Measurements from ENCODE around the gene LYSMD1.
"Not testable (repeated sequence)": the region's sequence is repeated elsewhere in the genome, so short reads cannot be mapped to it uniquely, and the experiment has no call there.

Gene LYSMD1

GRCh38 chr1:151165738-151166504 lies at the start of gene LYSMD1, which contains the start of gene SCNM1:
TSS of gene LYSMD1 (minus strand) at chr1:151165902. CDS start at chr1:151165258, 644 bp downstream.
TSS of gene SCNM1 (plus strand) at chr1:151166144. CDS start at chr1:151166153, 9 bp downstream.
- H3K4me3 ChIP-seq (ENCODE audit: control insufficient read depth, low read depth, low read length): peak within 1 kb of the TSS; percentile 76
- DNase-seq (ENCODE audit: low read depth): peak; percentile 95
- peak; percentile 3 for TF ChIP-seq CTCF (IDR thresholded peaks at IDR 0.05; ENCODE audit: control insufficient read depth, insufficient read depth, low read depth, low read length, missing control alignments)

- DNase-seq (ENCODE audit: low read depth): no peak
- H3K4me3 ChIP-seq (ENCODE audit: control insufficient read depth, low read depth, low read length): no peak overlapping the region
- no peak for TF ChIP-seq CTCF (IDR thresholded peaks at IDR 0.05; ENCODE audit: control insufficient read depth, insufficient read depth, low read depth, low read length, missing control alignments)
These were observed 47.9 kb upstream of the LYSMD1 start for GRCh38 chr1:151213560-151213959.

GRCh38 chr1:151211972-151212705 lies 46.4 kb upstream of the LYSMD1 start:
- no peak overlapping the region for H3K4me3 ChIP-seq (ENCODE audit: control insufficient read depth, low read depth, low read length)
- DNase-seq (ENCODE audit: low read depth): no peak
- TF ChIP-seq CTCF (IDR thresholded peaks at IDR 0.05; ENCODE audit: control insufficient read depth, insufficient read depth, low read depth, low read length, missing control alignments): no peak

GRCh38 chr1:151210830-151211229 lies 45.1 kb upstream of the LYSMD1 start:
- no peak overlapping the region for H3K4me3 ChIP-seq (ENCODE audit: control insufficient read depth, low read depth, low read length)
- TF ChIP-seq CTCF (IDR thresholded peaks at IDR 0.05; ENCODE audit: control insufficient read depth, insufficient read depth, low read depth, low read length, missing control alignments): no peak
- no peak for DNase-seq (ENCODE audit: low read depth)

- not testable (repeated sequence) for H3K4me3 ChIP-seq (ENCODE audit: control insufficient read depth, low read depth, low read length); DNase-seq (ENCODE audit: low read depth)
These were observed 39.8 kb upstream of the LYSMD1 start for GRCh38 chr1:151205381-151205965.

GRCh38 chr1:151199873-151200581 lies 34.3 kb upstream of the LYSMD1 start:
- TF ChIP-seq CTCF (IDR thresholded peaks at IDR 0.05; ENCODE audit: control insufficient read depth, insufficient read depth, low read depth, low read length, missing control alignments): no peak
- H3K4me3 ChIP-seq (ENCODE audit: control insufficient read depth, low read depth, low read length): peak overlapping the region; percentile 99
- peak; percentile 78 for DNase-seq (ENCODE audit: low read depth)
